SK-MEL-5 (cell line): ENCODE results near the gene SLC25A2. TPM values are rescaled to one million over a fixed set of nuclear protein-coding genes. Genes with fewer than 3 reads are reported as not detected.
"Not testable (repeated sequence)": the region's sequence is repeated elsewhere in the genome, so short reads cannot be mapped to it uniquely, and the experiment has no call there.

Experiments
- DNase-seq: peaks from one replicate; pipeline ENCODE4 v3.0.0-alpha.2; 2016; ENCODE audit warnings: low read depth, low spot score
- in situ Hi-C: cut with HindIII; loops from 2 replicates; pipeline ENCODE4 v1.10.0; 2016; ENCODE audit warnings: low sequenced_read_pairs, high pct_unique_total_duplicates, low pct_unique_long_range_greater_than_20kb
- total RNA-seq: library from RNA; depleted of rRNA; stranded (reverse); fragments of >200 nt; shearing (Covaris generic); gene quantifications from 2 replicates; pipeline ENCODE4 v1.2.3, GENCODE V29; 2014; rRNA removed

SLC25A2 gene
- total RNA-seq, 1 experiment from 2014 or later: 0.11 TPM

DNA sequence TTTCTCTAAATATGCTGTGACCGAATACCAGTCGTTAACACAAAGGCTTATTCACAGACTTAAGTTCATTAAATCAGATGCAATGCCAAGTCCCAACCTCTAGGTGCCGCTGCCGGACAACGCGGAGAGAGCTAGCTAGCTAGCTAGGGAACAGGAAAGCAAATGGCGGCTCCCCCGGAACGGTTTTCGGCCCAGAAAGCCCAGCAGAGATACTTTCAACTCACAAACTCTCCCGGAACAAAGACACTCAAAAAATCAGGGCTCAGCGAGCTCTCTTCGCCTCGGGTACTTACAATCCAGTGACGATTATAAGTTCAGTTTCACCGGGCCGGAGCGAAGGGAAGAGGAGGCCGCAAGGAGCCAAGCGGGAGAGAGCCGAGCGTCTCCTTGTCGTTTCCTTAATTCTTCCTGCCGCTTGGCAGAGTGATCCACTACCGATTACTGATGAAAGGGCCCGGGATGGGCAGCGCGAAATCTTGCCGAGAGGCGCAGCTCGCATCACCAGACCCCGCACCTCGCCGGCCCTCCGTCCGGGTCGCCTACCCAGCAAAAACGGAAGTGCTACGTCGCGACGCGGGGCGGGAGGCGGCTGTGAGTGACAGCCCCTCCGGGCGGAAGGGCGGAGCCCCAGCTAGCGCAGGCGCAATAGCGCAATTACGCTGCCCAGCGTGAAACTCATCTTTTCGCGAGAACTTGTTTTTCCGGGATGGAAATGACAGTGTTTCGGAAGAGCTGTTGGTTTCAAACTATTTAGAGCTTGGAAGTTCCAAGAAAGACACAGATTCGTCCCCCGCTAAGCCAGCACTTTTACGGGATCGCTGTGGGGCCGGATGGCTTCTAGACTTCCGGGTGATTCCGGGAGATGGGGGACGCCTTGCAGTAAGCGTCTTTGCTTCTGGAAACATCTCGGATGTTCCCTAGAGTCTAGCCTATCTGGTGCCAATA is 16.6 kb upstream of the SLC25A2 start, which contains the start of gene TAF7:
Gene TAF7 (minus strand): TSS at position 560 of the 945 bp plus-strand sequence. CDS start 740 bp downstream, outside the sequence.
- peak; percentile 94 for DNase-seq
- in situ Hi-C loops: no loop called here

DNA sequence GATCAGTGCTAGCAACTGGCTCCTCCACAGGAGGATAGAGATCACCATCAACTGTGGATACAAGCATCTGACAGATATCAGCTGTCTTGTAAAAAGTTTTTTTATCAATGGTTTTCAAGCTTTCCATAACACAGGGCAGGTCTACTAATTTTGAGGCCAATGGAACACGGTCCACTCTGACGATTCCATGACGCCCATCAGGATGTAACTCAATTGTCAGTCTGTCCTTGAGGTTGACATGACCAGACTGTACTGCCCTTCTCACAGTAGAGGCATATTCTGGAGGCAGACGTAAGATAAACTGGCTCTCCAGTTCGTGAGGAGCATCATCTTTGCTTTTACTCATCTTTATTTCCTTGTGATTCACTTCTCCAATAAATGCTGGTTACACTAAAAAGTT is 15.8 kb upstream of the SLC25A2 start:
- in situ Hi-C loops: no loop called here
- no peak for DNase-seq

DNA sequence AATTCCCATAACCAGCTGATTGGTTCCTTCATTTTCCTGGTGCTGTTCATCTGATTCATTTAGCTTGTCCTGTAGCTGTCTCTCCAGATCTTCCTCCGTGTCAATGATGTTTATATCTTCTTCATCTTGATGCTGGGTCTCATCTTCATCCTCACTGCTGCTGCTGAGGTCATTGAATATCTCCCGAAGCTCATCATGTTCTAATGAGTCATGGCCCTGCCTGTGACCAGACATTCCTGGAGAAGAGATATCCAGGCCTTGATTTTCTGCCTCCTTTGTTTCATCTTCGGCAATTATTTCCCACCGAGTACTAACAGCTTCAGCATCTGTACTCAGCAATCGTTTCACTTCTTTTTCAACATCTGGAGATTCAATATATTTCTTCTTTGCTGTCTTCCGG is 15.4 kb upstream of the SLC25A2 start:
- DNase-seq: no peak
- in situ Hi-C loops: no loop called here

DNA sequence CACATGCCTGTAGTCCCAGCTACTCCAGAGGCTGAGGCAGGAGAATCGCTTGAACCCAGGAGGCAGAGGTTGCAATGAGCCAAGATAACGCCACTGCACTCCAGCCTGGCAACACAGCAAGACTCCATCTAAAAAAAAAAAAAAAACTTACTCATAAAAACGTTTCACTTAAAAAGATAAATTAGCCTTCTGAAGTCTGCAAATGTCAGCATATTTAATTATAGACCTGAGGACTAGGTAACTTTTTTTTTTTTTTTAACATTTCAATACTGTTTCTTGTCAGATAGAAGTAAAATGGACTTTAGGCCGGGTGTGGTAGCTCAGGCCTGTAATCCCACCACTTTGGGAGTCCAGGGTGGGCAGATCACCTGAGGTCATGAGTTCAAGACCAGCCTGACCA is 13.1 kb upstream of the SLC25A2 start:
- DNase-seq, in situ Hi-C loops: not testable (repeated sequence)

GRCh38 chr5:141313711-141314110 is 9.9 kb upstream of the SLC25A2 start:
- no peak for DNase-seq
- in situ Hi-C loops: no loop called here

- DNase-seq: no peak
- in situ Hi-C loops: no loop called here
Measured at GRCh38 chr5:141306630-141307029, 2.8 kb upstream of the SLC25A2 start.

DNA sequence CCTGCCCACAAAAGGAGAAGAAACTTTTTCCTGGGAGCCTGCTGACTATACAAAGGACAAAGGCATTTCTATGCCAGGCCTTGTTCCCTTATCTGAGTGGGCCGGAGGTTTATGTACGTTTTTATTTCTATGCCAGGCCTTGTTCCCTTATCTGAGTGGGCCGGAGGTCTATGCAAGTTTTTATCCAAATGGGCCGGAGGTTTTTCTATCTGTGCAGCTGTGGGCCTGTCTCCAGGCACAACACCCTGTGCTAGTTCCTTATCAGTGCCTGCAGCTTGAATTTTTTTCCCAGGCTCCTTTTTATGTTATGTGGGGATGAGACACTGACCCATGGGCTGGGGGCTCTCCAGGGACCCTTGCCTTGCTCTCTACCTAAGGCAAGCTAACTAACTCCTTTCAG is 5.5 kb downstream of the SLC25A2 start:
- DNase-seq: no peak

DNA sequence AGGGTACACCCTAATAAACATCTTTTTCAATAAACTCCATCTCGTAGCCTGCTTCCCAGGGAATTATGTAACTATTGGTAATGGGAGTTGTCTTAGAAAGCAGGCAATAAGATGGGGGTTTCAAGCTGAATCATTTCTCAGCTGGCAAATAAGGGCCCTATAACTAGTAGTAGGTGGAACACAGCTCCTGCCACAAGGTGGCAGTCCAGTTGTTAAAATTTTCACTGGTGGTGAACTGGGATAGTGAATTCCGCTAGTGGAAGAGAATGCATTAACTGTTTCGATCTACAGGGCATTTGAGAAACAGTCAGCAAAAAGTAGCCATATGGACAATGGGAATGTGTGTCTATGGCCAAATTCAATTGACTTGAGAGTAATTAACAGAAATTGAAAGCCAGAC is 30.9 kb downstream of the SLC25A2 start:
- peak; percentile 25 for DNase-seq
- in situ Hi-C loops: no loop called here

More for the DNA sequence above, 5.5 kb downstream of the SLC25A2 start:
- in situ Hi-C loops: no loop called here

- no peak for DNase-seq
- in situ Hi-C loops: no loop called here
Measured at GRCh38 chr5:141269195-141269594, 34.7 kb downstream of the SLC25A2 start.

DNA sequence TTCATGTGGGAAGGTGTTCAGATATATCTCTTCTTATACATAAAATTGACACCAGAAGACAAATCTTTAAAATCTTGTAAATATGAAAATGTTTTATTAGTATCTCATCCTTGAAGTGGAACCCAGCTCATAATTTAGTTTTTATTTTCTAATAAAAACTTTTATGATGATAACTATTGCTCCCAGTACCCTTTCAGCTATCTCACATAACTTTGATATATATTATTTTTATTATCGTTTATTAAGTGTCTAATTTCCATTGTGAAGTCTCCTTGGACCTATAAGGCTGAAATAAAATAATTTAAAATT is 42.7 kb downstream of the SLC25A2 start:
- in situ Hi-C loops: no loop called here
- no peak for DNase-seq

GRCh38 chr5:141260458-141261237 is 43.2 kb downstream of the SLC25A2 start:
- in situ Hi-C loops: no loop called here
- DNase-seq: no peak

DNA sequence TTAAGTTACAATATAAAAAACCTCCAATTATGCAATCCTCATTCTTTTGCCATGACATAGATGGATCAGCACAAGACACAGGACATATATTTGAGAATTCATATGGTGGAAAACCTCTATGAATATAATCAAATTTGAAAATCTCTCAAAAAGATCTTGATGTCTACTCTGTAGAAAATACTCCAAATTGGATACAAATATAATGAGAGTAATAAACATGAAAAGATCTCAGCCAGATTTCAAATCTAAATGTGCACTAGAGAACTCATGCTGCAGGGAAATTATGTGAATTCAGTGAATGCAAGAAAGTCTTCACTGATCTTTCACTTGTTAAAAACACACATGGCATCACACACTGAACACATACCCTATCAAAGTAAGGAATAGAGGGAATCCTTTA is 44.9 kb downstream of the SLC25A2 start:
- in situ Hi-C loops: no loop called here
- no peak for DNase-seq

DNA sequence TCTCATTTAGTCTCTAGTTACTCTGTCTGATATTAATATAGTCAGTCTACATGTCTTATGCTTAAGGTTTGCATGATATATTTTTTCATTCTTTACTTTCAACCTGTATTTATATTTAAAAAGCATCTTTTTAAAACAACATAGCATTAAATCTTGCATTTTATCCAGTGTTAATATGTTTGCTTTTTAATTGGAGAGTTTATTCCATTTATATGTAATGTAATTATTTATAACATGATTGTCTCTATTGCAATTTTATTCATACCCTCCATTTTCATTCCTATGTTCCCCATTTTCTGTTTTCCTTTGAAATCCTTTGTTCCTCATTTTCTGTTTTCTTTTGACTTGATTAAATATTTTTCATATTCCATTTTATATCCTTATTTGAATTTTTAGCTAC is 45.4 kb downstream of the SLC25A2 start:
- in situ Hi-C loops: no loop called here
- DNase-seq: no peak

Other genes starting within 250 kb of the SLC25A2 start
- 0.95 and 1.8 TPM in 2 replicates for gene PCDHB2, start 209.4 kb downstream of the SLC25A2 start, total RNA-seq
- gene PCDHB3, start 203.6 kb downstream of the SLC25A2 start, total RNA-seq: 0.13 and 0.21 TPM in 2 replicates
- 0.40 and 0.43 TPM in 2 replicates for gene PCDHB4, start 182.2 kb downstream of the SLC25A2 start, total RNA-seq
- gene PCDHB5, start 168.8 kb downstream of the SLC25A2 start, total RNA-seq: 2.0 and 3.1 TPM in 2 replicates
- gene PCDHB6, start 154.0 kb downstream of the SLC25A2 start, total RNA-seq: 0.21 and 0.43 TPM in 2 replicates
- gene PCDHB7, start 131.4 kb downstream of the SLC25A2 start, total RNA-seq: 0.24 and 0.29 TPM in 2 replicates
- gene PCDHB8, start 126.3 kb downstream of the SLC25A2 start, total RNA-seq: 0.43 and 0.74 TPM in 2 replicates
- 0.55 and 0.75 TPM in 2 replicates for gene PCDHB16, start 121.7 kb downstream of the SLC25A2 start, total RNA-seq
- gene PCDHB9, start 116.9 kb downstream of the SLC25A2 start, total RNA-seq: 0.05 and 0.90 TPM in 2 replicates
- 0.37 and 0.40 TPM in 2 replicates for gene PCDHB10, start 111.7 kb downstream of the SLC25A2 start, total RNA-seq
- 0.55 and 0.75 TPM in 2 replicates for gene PCDHB11, start 104.4 kb downstream of the SLC25A2 start, total RNA-seq
- 0.24 and 0.42 TPM in 2 replicates for gene PCDHB12, start 95.3 kb downstream of the SLC25A2 start, total RNA-seq
- 0.66 and 0.77 TPM in 2 replicates for gene PCDHB13, start 90.1 kb downstream of the SLC25A2 start, total RNA-seq
- gene PCDHB14, start 80.7 kb downstream of the SLC25A2 start, total RNA-seq: 0.24 and 0.40 TPM in 2 replicates
- gene PCDHB15, start 58.7 kb downstream of the SLC25A2 start, total RNA-seq: 1.1 and 1.6 TPM in 2 replicates
- gene TAF7, start 16.7 kb upstream of the SLC25A2 start, total RNA-seq: 60.5 and 60.9 TPM in 2 replicates
- 0.63 and 0.67 TPM in 2 replicates for gene PCDHGA1, start 26.5 kb upstream of the SLC25A2 start, total RNA-seq
- 1.7 and 2.0 TPM in 2 replicates for gene PCDHGA2, start 34.7 kb upstream of the SLC25A2 start, total RNA-seq
- 0.32 TPM in 1 of 2 replicates, not detected in the other for gene PCDHGA3, start 39.8 kb upstream of the SLC25A2 start, total RNA-seq
- gene PCDHGB1, start 46.0 kb upstream of the SLC25A2 start, total RNA-seq: 1.2 and 1.6 TPM in 2 replicates
- gene PCDHGA4, start 51.0 kb upstream of the SLC25A2 start, total RNA-seq: 1.4 and 1.6 TPM in 2 replicates
- gene PCDHGB2, start 55.9 kb upstream of the SLC25A2 start, total RNA-seq: 1.5 and 1.7 TPM in 2 replicates
- gene PCDHGA5, start 60.1 kb upstream of the SLC25A2 start, total RNA-seq: 0.56 and 0.66 TPM in 2 replicates
- gene PCDHGB3, start 66.2 kb upstream of the SLC25A2 start, total RNA-seq: 0.21 and 0.53 TPM in 2 replicates
- 1.8 and 2.4 TPM in 2 replicates for gene PCDHGA6, start 69.8 kb upstream of the SLC25A2 start, total RNA-seq
- gene PCDHGA7, start 78.7 kb upstream of the SLC25A2 start, total RNA-seq: 0.71 and 1.6 TPM in 2 replicates
- 0.08 and 0.26 TPM in 2 replicates for gene PCDHGB4, start 83.6 kb upstream of the SLC25A2 start, total RNA-seq
- 0.05 and 0.13 TPM in 2 replicates for gene PCDHGA8, start 88.6 kb upstream of the SLC25A2 start, total RNA-seq
- gene PCDHGB5, start 93.9 kb upstream of the SLC25A2 start, total RNA-seq: 0.29 and 0.50 TPM in 2 replicates
- gene PCDHGA9, start 98.7 kb upstream of the SLC25A2 start, total RNA-seq: 0.03 and 0.45 TPM in 2 replicates
- gene PCDHGB6, start 104.0 kb upstream of the SLC25A2 start, total RNA-seq: 0.21 and 0.40 TPM in 2 replicates
- 0.18 and 0.21 TPM in 2 replicates for gene PCDHGA10, start 108.9 kb upstream of the SLC25A2 start, total RNA-seq
- gene PCDHGB7, start 113.6 kb upstream of the SLC25A2 start, total RNA-seq: 7.4 and 8.6 TPM in 2 replicates
- gene PCDHGA11, start 117.0 kb upstream of the SLC25A2 start, total RNA-seq: 0.21 and 0.58 TPM in 2 replicates
- 10.0 and 13.8 TPM in 2 replicates for gene PCDHGA12, start 126.5 kb upstream of the SLC25A2 start, total RNA-seq
- gene PCDHGC3, start 171.9 kb upstream of the SLC25A2 start, total RNA-seq: 9.8 and 12.5 TPM in 2 replicates
- gene PCDHGC4, start 181.0 kb upstream of the SLC25A2 start, total RNA-seq: 0.11 TPM in 1 of 2 replicates, not detected in the other
- 0.05 and 0.19 TPM in 2 replicates for gene PCDHGC5, start 185.0 kb upstream of the SLC25A2 start, total RNA-seq